Measurements from ENCODE around the gene PRKN. TPM values are rescaled to one million over a fixed set of nuclear protein-coding genes. Genes with fewer than 3 reads are reported as not detected.
A peak's percentile ranks its signal among the peaks of the same experiment; 100 is the strongest.

Gene PRKN
- total RNA-seq, 1 experiment from 2014 or later: 2.0 TPM

GRCh38 chr6:162150295-162150694, 577.3 kb downstream of the PRKN start:
- H2BK15ac ChIP-seq (ENCODE audit: low read depth, low read length): no peak overlapping the region
- H3K23me2 ChIP-seq (ENCODE audit: insufficient read length, low read depth, low read length, poor library complexity, severe bottlenecking): no peaks in the 10 kb centered on the region
- H2AK5ac ChIP-seq (ENCODE audit: insufficient read length, low read length): no peak overlapping the region
- H2BK5ac ChIP-seq (ENCODE audit: insufficient read length, low read length): no peak overlapping the region
- H4K20me1 ChIP-seq (ENCODE audit: control insufficient read depth, insufficient read depth, insufficient read length): no peaks in the 10 kb centered on the region
- no peak overlapping the region for H3K27ac ChIP-seq (ENCODE audit: insufficient read length, low read depth, low read length)
- no peak overlapping the region for H3K14ac ChIP-seq (ENCODE audit: insufficient read depth, low read length)
- no peak overlapping the region for H2BK20ac ChIP-seq (ENCODE audit: low read depth, low read length, poor library complexity, severe bottlenecking)
- Mint-ChIP-seq H3K27me3 (ENCODE audit: low read depth) (no peaks in the 10 kb centered on the region), H3K4me1 (peaks cover 17 to 22% of the 10 kb centered on the region in 2 experiments), H3K36me3 (ENCODE audit: insufficient read depth in 1 of 3, low read depth in 3 of 3) (no peaks in the 10 kb centered on the region), H3K27ac (peak overlapping the region; percentile 0 to 79 (median 9); a peak in 4 of 7 replicates), H3K9me3 (peaks cover 3 to 5% of the 10 kb centered on the region in 2 experiments; a peak in 2 of 5 replicates), H3K4me3 (no peak overlapping the region)
- H3K9me3 ChIP-seq (ENCODE audit: control insufficient read depth, low read depth, low read length): no peaks in the 10 kb centered on the region
- no peaks in the 10 kb centered on the region for H3K79me1 ChIP-seq (ENCODE audit: insufficient read depth, low read depth, low read length, poor library complexity, severe bottlenecking)
- H3K79me2 ChIP-seq (ENCODE audit: insufficient read depth, low read length): no peaks in the 10 kb centered on the region
- H3K9ac ChIP-seq (ENCODE audit: extremely low read depth, insufficient read length, low read length): no peak overlapping the region
- no peak overlapping the region for H3K23ac ChIP-seq (ENCODE audit: insufficient read length, low read depth, low read length)
- no peak overlapping the region for H2BK12ac ChIP-seq (ENCODE audit: insufficient read length, low read depth, low read length)
- no peak for DNase-seq
- no peak overlapping the region for H3K4me2 ChIP-seq (ENCODE audit: insufficient read depth, insufficient read length, low read length)
- H3K4ac ChIP-seq (ENCODE audit: low read depth, low read length): no peak overlapping the region
- H3K56ac ChIP-seq (ENCODE audit: insufficient read length, low read depth, low read length): no peak overlapping the region
- H3K27me3 ChIP-seq (ENCODE audit: insufficient read depth, low read length): no peaks in the 10 kb centered on the region
- H3K4me1 ChIP-seq (ENCODE audit: insufficient read depth, low read length): no peaks in the 10 kb centered on the region
- no peak overlapping the region for H4K8ac ChIP-seq (replicated peaks; ENCODE audit: insufficient read length, low read depth, low read length)
- H2AFZ ChIP-seq (ENCODE audit: low read length): no peak overlapping the region
- no peak overlapping the region for H4K91ac ChIP-seq (ENCODE audit: insufficient read length, low read depth, low read length)
- no peak overlapping the region for H3K18ac ChIP-seq (ENCODE audit: insufficient read length, low read depth, low read length)
- H2BK120ac ChIP-seq (ENCODE audit: low read depth, low read length, poor library complexity, severe bottlenecking): no peak overlapping the region
- WGBS (ENCODE audit: extremely low coverage, insufficient read length, low lambda C conversion rate): no CpG with 5 or more reads among the region's 7 CpGs
- H3T11ph ChIP-seq (ENCODE audit: low read length): no peak overlapping the region
- no peak for TF ChIP-seq CTCF (conservative IDR thresholded peaks at IDR 0.05)
- no peak overlapping the region for H4K5ac ChIP-seq (ENCODE audit: insufficient read length, low read depth, low read length)
